ENCODE data around the gene NAALADL2. TPM values are rescaled to one million over a fixed set of nuclear protein-coding genes. Genes with fewer than 3 reads are reported as not detected.

NAALADL2 gene
- total RNA-seq, 1 donor from 2014 or later: 0.13 TPM

- DNase-seq (ENCODE audit: low read depth in 2 of 2): no peak
These were observed 25.8 kb downstream of the NAALADL2 start for GRCh38 chr3:174884776-174885568.

- peak in 1 of 2 donors; percentile 2 for DNase-seq (ENCODE audit: low read depth in 2 of 2)
These were observed 32.5 kb downstream of the NAALADL2 start for GRCh38 chr3:174891524-174892203.

DNA sequence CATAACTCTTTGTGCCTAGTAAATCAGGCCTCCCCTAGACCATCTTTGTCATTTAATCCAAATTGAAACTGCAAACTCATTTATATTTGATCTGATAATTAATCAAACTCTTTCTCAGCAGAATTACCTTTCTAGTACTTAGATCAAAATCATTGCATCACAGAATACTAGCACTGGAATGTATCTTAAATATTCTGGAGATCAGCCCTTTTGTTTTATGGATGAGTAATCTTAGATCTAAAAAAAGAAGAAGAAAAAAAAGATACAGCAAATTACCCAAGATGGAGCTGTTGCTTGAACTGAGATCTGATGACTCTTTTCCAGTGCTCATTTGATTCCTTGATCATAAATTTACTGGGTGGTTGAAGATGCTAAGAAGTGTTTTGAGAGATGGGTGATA lies 47.9 kb downstream of the NAALADL2 start:
- DNase-seq (ENCODE audit: low read depth in 2 of 2): no peak

- DNase-seq (ENCODE audit: low read depth in 2 of 2): no peak
These were observed 48.7 kb downstream of the NAALADL2 start for GRCh38 chr3:174907628-174908407.

- DNase-seq (ENCODE audit: low read depth in 2 of 2): no peak
These were observed 72.6 kb downstream of the NAALADL2 start for GRCh38 chr3:174931473-174932353.

GRCh38 chr3:174936590-174936989 lies 77.5 kb downstream of the NAALADL2 start:
- DNase-seq (ENCODE audit: low read depth in 2 of 2): no peak

DNA sequence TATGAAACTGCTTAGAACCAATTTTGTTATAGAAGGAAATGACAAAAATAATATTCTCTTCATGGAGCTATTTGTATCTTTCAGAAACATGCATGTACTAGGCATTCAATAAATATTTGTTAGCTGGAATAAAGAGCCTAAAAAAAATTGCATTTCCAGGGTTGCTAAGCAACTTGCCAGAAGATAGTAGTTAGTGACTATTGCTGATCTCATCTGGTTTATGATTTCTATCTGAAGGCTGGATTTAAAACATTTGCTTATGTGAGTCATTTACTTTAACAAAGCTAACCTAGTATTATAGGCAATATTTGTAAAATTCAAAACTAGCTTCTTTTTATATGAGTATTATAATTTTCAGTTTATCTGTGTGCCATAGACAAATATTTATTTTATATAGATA lies 78.3 kb downstream of the NAALADL2 start:
- DNase-seq (ENCODE audit: low read depth in 2 of 2): no peak

- no peak for DNase-seq (ENCODE audit: low read depth in 2 of 2)
These were observed 79.0 kb downstream of the NAALADL2 start for GRCh38 chr3:174938102-174938501.

DNA sequence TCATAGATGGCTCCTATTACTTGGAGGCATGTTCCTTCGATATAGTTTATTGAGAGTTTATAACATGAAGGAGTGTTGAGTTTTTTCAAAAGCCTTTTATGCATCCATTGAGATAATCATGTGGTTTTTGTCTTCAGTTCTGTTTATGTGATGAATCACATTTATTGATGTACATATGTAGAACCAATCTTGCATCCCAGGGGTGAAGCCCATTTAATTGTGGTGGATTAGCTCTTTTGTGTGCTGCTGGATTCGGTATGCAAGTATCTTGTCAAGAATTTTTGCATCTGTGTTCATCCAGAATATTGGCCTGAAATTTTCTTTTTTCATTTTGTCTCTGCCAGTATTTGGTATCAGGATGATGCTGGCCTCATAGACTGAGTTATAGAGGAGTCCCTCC lies 81.0 kb downstream of the NAALADL2 start:
- no peak for DNase-seq (ENCODE audit: low read depth in 2 of 2)

- DNase-seq (ENCODE audit: low read depth in 2 of 2): no peak
These were observed 86.1 kb downstream of the NAALADL2 start for GRCh38 chr3:174945276-174945675.

DNA sequence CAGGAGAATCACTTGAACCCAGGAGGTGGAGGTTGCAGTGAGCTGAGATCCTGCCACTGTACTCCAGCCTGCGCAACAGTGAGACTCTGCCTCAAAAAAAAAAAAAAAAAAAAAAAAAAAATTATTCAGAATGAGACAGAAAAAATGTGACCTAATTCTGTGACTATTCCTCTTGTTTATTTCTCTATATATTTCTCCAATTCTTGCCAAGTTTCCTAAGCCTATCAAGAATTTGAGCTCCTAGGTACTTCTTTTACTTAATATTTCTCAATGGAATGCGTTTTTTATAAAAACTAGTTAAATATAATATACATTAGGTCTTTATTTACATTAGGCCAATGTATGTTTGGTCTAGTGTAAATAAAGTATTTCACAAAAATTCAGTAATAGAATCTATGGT lies 86.8 kb downstream of the NAALADL2 start:
- DNase-seq (ENCODE audit: low read depth in 2 of 2): no peak

GRCh38 chr3:174949523-174949922 lies 90.4 kb downstream of the NAALADL2 start:
- DNase-seq (ENCODE audit: low read depth in 2 of 2): peak; percentile 50 to 95

DNA sequence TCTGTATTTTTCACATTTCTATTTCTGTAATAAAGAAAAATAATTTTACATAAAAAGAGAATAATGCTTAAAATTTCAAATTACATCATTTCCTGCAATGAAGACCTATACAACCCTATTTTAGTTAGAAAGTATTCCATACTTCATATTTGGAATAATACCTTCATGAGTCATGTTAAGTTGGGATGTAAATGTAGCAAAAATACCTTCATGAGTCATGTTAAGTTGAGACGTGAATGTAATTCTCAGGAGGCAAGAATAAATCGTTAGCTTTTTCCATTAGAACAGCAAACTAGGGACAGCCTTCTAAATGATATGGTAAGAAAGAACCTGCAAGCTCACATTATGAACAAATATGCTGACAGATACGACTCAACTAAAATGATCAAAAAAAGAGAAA lies 91.9 kb downstream of the NAALADL2 start:
- DNase-seq (ENCODE audit: low read depth in 2 of 2): peak in 1 of 2 donors; percentile 81

- no peak for DNase-seq (ENCODE audit: low read depth in 2 of 2)
These were observed 92.4 kb downstream of the NAALADL2 start for GRCh38 chr3:174951498-174952005.

DNA sequence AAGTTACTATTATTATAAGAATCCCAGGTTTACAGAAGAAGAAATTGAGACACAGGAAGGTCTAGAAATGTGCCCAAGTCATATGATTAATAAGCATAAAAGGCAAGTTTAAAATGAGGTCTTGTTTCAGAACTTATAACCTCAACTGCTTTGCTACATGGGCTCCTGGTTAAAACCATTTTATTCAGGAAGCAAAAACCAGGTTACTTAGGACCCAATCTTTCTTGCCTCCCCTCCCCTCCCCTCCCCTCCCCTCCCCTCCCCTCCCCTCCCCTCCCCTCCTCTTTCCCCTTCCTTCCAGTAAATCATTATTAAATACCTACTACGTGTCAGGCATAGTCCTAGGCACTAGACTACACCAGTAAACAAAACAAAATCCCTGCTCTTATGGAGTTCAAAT lies 93.9 kb downstream of the NAALADL2 start:
- no peak for DNase-seq (ENCODE audit: low read depth in 2 of 2)

DNA sequence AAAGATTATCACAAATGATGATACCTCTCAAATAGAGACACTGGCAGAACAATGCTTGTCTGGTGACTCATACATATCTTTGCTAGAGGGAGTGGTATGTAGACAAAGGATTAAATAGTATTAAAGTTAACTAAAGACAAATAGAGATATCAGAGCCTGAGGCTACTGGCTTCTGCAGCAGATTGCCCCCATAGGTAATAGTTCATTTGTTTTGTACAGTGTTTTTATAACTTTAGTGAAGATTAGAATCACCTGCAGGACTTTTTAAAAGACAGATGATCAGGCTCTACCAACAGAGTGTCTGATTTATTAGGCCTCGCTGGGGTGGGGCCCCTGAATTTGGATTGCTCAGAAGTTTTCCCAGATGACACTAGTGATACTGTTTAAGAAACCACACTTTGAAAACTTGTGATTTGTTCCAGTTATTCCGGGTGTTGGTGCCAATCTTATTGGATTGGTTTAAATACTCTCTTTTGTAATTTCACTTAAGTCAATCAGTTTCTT lies 96.4 kb downstream of the NAALADL2 start:
- DNase-seq (ENCODE audit: low read depth in 2 of 2): peak in 1 of 2 donors; percentile 54

DNA sequence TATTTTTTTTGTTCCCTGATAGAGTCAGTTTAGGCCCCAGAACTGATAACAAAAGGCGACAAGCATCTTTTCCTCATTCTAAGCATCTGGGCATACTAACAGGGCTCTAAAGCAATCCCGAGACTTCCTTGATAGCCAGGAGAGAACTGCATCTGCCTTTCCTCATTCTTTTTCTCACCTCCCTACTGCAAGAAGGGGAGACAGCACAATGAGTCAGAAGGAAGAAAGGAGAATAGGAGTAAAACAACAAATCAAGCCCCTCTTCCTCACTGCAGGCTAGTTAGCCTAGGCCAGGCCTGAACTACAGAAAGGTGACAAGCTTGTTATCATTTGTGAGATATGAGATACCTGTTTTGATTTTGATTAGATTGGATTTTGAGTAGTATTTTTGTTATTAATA lies 97.9 kb downstream of the NAALADL2 start:
- DNase-seq (ENCODE audit: low read depth in 2 of 2): no peak

DNA sequence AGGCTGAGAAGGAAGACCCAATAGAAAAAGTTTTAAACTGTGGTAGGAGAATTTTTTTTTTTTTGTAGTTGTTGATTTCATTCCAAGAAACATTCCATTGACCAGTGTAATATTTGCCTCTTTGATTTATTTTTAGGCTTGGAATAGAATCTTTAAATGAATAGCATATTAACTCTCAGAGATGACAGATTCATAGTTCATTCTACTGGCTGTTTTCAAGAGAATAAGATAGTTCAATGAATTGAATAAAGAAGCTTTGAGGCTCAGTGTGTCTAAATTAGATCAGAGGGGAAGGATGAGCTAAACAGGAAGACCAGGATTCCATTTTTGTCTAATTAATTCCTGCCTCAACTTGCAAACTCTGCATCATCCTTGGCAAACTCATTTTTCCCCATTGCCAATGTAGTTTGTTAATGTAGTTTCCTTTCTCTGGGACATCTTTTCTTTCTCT lies 98.4 kb downstream of the NAALADL2 start:
- peak in 1 of 2 donors; percentile 34 for DNase-seq (ENCODE audit: low read depth in 2 of 2)

- no peak for DNase-seq (ENCODE audit: low read depth in 2 of 2)
These were observed 99.7 kb downstream of the NAALADL2 start for GRCh38 chr3:174958671-174959328.

DNA sequence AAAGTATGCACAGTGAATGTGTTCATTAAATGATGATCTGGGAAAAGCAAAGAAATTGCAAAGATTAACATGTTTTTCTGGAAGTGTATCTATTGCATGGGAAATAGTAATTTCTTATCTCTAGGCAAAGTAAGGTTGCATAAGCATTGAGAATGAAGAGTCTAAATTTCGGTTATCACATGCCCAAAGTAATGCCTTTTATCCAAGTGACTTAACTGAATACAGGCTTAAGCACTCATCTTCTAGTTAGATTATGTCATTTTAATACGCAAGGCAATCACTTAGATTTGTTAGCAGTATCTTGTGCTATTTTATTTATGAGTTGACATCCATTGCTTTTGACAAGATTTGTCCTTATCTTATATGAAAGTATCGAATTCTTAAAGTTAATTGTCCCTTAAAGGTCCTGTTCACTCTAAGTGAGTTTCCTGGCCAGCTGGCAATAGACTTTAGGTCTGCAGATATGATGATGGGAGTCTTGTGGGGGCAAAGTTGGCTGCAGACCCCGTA lies 100.5 kb downstream of the NAALADL2 start:
- DNase-seq (ENCODE audit: low read depth in 2 of 2): no peak
